Heart left ventricle (tissue), 16 donors: ENCODE results near the gene KCNMA1. TPM values are rescaled to one million over a fixed set of nuclear protein-coding genes. Genes with fewer than 3 reads are reported as not detected.

ENCODE experiments used
- ATAC-seq, 4 donors: fragments of 200-7000 bp; cut with Tn5 transposase; one replicate each; pipeline ENCODE4 v1.9.1; 2020 to 2022; ENCODE audit warnings: moderate library complexity in 4 of 4, mild to moderate bottlenecking in 3 of 4, moderate number of reproducible peaks in 1 of 4
- DNase-seq, 5 donors: peaks; one replicate each; pipeline ENCODE4 v3.0.0-alpha.2; 2020
- H3K27ac ChIP-seq, 12 donors: fragments of 200-600 bp; sonication (generic) in 4 of 12; one replicate each; pipeline versions ENCODE4 v1.5.0 to v1.8.0; 2016 to 2022; ENCODE audit warnings: mild to moderate bottlenecking in 2 of 12
- H3K27me3 ChIP-seq, 9 donors: fragments of 200-600 bp; sonication (generic) in 2 of 9; one replicate each; pipeline versions ENCODE4 v1.5.1 to v1.8.0; 2016 to 2022; ENCODE audit warnings: mild to moderate bottlenecking in 3 of 9
- H3K36me3 ChIP-seq, 9 donors: fragments of 200-600 bp; sonication (generic) in 2 of 9; one replicate each; pipeline versions ENCODE4 v1.5.0 to v1.8.0; 2018 to 2022; ENCODE audit warnings: mild to moderate bottlenecking in 2 of 9
- H3K4me1 ChIP-seq, 12 donors: fragments of 200-600 bp; sonication (generic) in 4 of 12; one replicate each; pipeline versions ENCODE4 v1.5.0 to v1.8.0; 2016 to 2022; ENCODE audit warnings: mild to moderate bottlenecking in 3 of 12
- H3K4me3 ChIP-seq, 12 donors: fragments of 200-600 bp; sonication (generic) in 4 of 12; one replicate each; pipeline versions ENCODE4 v1.5.0 to v1.8.0; 2017 to 2022; ENCODE audit warnings: mild to moderate bottlenecking in 9 of 12, moderate library complexity in 4 of 12
- H3K9me3 ChIP-seq, 12 donors: fragments of 200-600 bp; sonication (generic) in 4 of 12; one replicate each; pipeline versions ENCODE4 v1.5.0 to v1.8.0; 2016 to 2022; ENCODE audit warnings: mild to moderate bottlenecking in 1 of 12
- CTCF ChIP-seq, 12 donors: fragments of 200-600 bp; sonication (generic) in 4 of 12; IDR thresholded peaks; one replicate each; pipeline versions ENCODE4 v1.5.0 to v1.8.0; 2018 to 2022; ENCODE audit warnings: antibody characterized with exemption in 12 of 12, mild to moderate bottlenecking in 5 of 12
- POLR2A ChIP-seq, 2 donors: fragments of 450-650 bp; IDR thresholded peaks; one replicate each; pipeline ENCODE4 v1.6.1; 2017; ENCODE audit warnings: antibody characterized with exemption in 2 of 2, mild to moderate bottlenecking in 2 of 2, moderate library complexity in 2 of 2
- WGBS, 4 donors: extraction: QIAGEN DNeasy Blood & Tissue Kit in 2 of 4; methylation state at CpG; one replicate each; pipeline versions ENCODE4 v1.1.5 to v1.1.7; 2013 to 2018; 5-methylcytosine and 5-hydroxymethylcytosine counted together
- intact Hi-C, 10 donors: fragments of 100-400 bp; cut with DNase I; formaldehyde crosslinking; loops; one replicate each; pipeline versions ENCODE4 v1.11.1 to v1.14.2; 2022
- polyA plus RNA-seq, 2 donors: library from polyadenylated mRNA; stranded (reverse); fragments of 200-250 nt; gene quantifications; one replicate each; pipeline ENCODE4 v1.2.3, GENCODE V29; 2013
- total RNA-seq, 9 donors: library from RNA; depleted of rRNA in 2 of 9; stranded (reverse); fragments of >200 nt in 2 of 9; fragmentation: NEBNext Ultra II Directional in 3 of 9; extraction: Animal tissue kit (Norgen Biotek cat#: 25700) in 3 of 9; gene quantifications; one replicate each; pipeline versions ENCODE4 v1.1.0 to v1.2.4, GENCODE V29; 2016 to 2023
- donor health status: ischemic (EF 13 %, LVEDD 7.1; RV severe dilation, severe dysfunction).
- donor health status: healthy with polysubstance abuse.
- donor health status: DM: no; HTN: yes; CAD: no.
- donor health status: DM: no; HTN: no; CAD: no.
- donor health status: ischemic (EF 25% LVEDD 6.9; RV normal size, moderate dysfunction).
- donor health status: ischemic (EF 25% LVEDD 5.7; RV mildly dilated, moderate dysfunction).
- donor health status: healthy.
- donor health status: DM: yes; HTN: yes; CAD: no.
- donor health status: ischemic (EF 35%, LVEDD 5.7; RV mildly dilated, moderate dysfunction).
- donor health status: nonischemic (EF 11% LVEDD 7.7; RV severe dilation, severe dysfunction).
- donor health status: DM: yes; HTN: yes; CAD: no.
- donor health status: PGD.
- donor health status: ischemic (EF 29% LVEDD 5.4; RV normal size, mild dysfunction).
- donor health status: nonischemic (EF 23%, LVEDD 6.1; RV moderate dilation, normal function).

KCNMA1 gene
- total and polyA plus RNA-seq, 11 donors = 0.39 to 8.7 (median 1.7) TPM

GRCh38 chr10:77401683-77402082, 235.9 kb downstream of the KCNMA1 start:
- peaks cover 0 to 7% (median 0%) of the 10 kb centered on the region in 12 donors for H3K4me1 ChIP-seq
- intact Hi-C loops = no loop called here
- 68 to 74% (median 71%) methylated on average over 3 of the region's 3 CpGs for WGBS, 4 donors
- H3K36me3 ChIP-seq = no peaks in the 10 kb centered on the region
- no peak overlapping the region for H3K27ac ChIP-seq
- ATAC-seq (no peak), DNase-seq (no peak)
- TF ChIP-seq CTCF (IDR thresholded peaks at IDR 0.05) (no peak), POLR2A (IDR thresholded peaks at IDR 0.05) (no peak)
- H3K27me3 ChIP-seq = peaks cover 0 to 6% (median 0%) of the 10 kb centered on the region in 9 donors
- no peaks in the 10 kb centered on the region for H3K9me3 ChIP-seq
- H3K4me3 ChIP-seq = no peak overlapping the region

- DNase-seq = no peak
- no peak for TF ChIP-seq POLR2A (IDR thresholded peaks at IDR 0.05)
- TF ChIP-seq CTCF (IDR thresholded peaks at IDR 0.05) = no peak
- no peaks in the 10 kb centered on the region for H3K9me3 ChIP-seq
- peak overlapping the region in 1 of 12 donors; percentile 28 for H3K27ac ChIP-seq
- ATAC-seq = no peak
- H3K36me3 ChIP-seq = no peaks in the 10 kb centered on the region
- no peak overlapping the region for H3K4me3 ChIP-seq
- H3K4me1 ChIP-seq = no peaks in the 10 kb centered on the region
- peaks cover 0 to 6% (median 0%) of the 10 kb centered on the region in 9 donors for H3K27me3 ChIP-seq
- 75 to 91% (median 84%) methylated on average over 4 of the region's 4 CpGs for WGBS, 4 donors
- intact Hi-C loops = no loop called here
These were observed 237.6 kb downstream of the KCNMA1 start for GRCh38 chr10:77400033-77400432.

- intact Hi-C loops = loop anchor here in 2 of 10 donors (10.0 kb wide), 1 partner anchor 224 kb away; no protein-coding TSS in a partner anchor
- Histone ChIP-seq H3K4me1 (no peaks in the 10 kb centered on the region), H3K9me3 (no peaks in the 10 kb centered on the region), H3K4me3 (no peak overlapping the region), H3K27ac (no peak overlapping the region), H3K36me3 (no peaks in the 10 kb centered on the region), H3K27me3 (peaks cover 0 to 6% (median 0%) of the 10 kb centered on the region in 9 donors)
- no peak for ATAC-seq
- no peak for DNase-seq
- TF ChIP-seq POLR2A (IDR thresholded peaks at IDR 0.05) (no peak), CTCF (IDR thresholded peaks at IDR 0.05) (no peak)
- WGBS, 4 donors = 56 to 65% (median 64%) methylated on average over 10 of the region's 10 CpGs
These were observed 238.4 kb downstream of the KCNMA1 start for GRCh38 chr10:77398986-77399755.

- no peak for TF ChIP-seq POLR2A (IDR thresholded peaks at IDR 0.05)
- TF ChIP-seq CTCF (IDR thresholded peaks at IDR 0.05) = no peak
- H3K36me3 ChIP-seq = no peaks in the 10 kb centered on the region
- 60 to 75% (median 72%) methylated on average over 2 of the region's 2 CpGs for WGBS, 4 donors
- H3K27me3 ChIP-seq = peaks cover 0 to 6% (median 0%) of the 10 kb centered on the region in 9 donors
- no peaks in the 10 kb centered on the region for H3K9me3 ChIP-seq
- DNase-seq = no peak
- ATAC-seq = no peak
- no peaks in the 10 kb centered on the region for H3K4me1 ChIP-seq
- H3K27ac ChIP-seq = no peak overlapping the region
- intact Hi-C loops = loop anchor here in 2 of 10 donors (10.0 kb wide), 1 partner anchor 224 kb away; no protein-coding TSS in a partner anchor
- H3K4me3 ChIP-seq = no peak overlapping the region
These were observed 239.1 kb downstream of the KCNMA1 start for GRCh38 chr10:77398558-77398957.
